Activated CD8-positive, alpha-beta memory T cell treated with anti-CD3 and anti-CD28 coated beads, Interleukin-2, amount 50 U/mL, for 48 hours (primary cell): Measurements from ENCODE around the gene PTPRM.

ENCODE experiments used
- DNase-seq: peaks from one replicate; pipeline ENCODE4 v3.0.0-alpha.2; 2020

PTPRM gene

DNA sequence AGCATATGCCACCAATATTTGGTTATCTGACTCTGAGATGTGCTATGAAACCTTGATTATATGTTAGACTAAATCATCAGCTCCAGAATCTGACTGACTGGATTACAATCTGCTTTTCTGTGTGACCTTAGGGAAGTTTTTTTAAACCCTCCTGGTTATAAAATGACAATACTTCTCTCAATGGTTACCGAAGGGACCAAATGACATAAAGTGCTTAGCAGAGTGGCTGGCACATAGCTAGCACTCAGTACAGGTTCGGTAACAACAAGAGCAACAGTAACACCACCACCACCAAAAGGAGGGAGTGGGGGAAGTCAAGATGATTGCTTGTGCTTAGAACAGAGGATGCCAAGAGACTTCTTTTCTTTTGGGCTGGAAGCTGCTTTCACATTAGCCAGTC lies 306.2 kb downstream of the PTPRM start:
- DNase-seq, result no peak

DNA sequence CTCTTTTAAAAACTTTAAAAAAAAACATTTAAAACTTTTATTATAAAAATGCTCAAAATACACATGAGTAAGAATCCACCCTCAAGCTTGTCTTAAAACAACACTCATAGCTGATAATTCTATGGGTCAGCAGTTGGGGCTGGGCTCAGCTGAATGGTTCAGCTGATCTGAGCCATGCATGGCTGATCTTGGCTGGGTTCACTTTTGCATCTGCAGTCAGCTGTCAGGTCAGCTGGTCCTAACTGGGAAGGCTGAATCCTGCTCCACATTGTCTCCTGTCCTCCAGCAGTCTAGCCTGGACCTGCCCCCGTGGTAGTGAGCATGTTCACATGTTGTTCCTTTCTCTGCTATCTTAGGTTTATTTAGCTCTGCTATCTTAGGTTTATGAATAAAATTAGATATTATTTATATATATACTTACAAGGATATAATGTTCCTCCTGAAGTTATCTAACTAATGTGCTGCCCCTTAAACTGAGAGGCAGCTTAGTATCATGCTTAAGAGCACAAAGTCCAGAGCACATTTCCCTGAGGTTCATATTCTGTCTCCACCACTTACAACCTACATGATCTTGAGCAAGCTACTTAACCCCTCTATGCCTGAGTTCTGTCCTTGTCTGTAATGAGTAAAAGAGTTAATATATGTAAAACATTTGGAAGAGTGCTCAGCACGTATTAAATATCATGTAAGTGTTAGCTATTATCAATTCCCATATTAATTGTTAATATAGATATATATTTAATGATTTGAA lies 309.4 kb downstream of the PTPRM start:
- no peak for DNase-seq

DNA sequence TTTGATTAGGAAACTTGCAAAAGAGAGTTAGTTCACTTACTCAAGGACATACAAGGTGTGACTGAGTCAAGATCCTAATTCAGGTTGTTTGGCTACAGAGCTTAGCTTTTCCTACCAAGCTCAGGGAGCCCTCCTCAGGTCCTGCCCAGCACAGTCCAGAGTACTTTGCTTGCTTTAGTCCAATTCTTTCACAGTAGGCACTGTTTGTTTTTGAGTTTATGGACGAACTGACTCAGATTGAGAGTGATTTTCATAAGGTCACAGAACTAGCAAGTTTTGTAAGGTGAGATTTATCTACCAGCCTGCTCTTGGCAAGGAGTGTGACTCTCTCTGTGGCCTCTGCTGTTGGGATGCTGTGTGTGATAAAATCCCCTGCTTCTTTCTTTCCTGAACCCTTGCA lies 310.5 kb downstream of the PTPRM start:
- no peak for DNase-seq

DNA sequence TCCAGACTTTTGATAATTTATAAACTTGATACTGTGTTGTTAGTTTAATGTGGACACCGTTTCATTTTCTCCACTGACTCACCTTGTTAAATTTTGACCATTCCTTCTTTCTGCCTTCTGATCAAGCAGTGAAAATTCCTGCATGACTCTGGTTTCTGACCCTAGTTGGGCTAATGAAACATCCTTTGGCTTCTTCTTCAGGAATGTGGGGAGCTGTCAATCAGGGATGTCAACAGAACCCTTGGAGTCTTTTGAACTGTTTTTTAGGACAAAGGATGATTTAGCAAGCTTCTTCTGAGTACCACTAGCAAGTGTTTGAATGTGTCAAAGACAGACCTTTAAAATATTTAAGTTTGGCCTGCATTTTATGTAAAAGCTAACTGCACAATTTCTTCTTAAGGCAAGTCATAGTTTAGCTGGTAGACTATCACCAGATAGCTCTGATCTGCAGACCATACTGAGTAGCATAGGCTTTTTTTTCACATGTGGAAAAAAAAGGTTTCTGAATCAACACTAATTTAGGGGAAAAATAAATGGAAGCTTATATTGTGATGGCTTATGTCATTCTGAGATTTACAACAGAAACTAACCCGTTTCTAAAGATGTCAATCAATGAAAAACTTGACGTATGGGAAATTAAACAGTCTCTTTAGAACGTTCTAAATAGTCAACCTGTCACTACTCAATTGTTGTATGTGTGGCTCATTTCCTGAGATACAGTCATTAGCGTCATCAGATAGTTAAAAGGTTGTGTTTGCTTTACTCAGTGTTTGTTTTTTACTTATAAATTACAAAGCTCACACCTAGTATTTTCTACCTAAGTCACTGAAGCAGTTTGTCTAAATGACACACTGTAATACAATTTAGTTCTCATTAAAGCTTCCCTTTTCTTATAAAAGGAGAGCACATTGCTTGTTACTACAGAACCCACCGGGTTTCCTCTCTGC lies 311.4 kb downstream of the PTPRM start:
- no peak for DNase-seq

DNA sequence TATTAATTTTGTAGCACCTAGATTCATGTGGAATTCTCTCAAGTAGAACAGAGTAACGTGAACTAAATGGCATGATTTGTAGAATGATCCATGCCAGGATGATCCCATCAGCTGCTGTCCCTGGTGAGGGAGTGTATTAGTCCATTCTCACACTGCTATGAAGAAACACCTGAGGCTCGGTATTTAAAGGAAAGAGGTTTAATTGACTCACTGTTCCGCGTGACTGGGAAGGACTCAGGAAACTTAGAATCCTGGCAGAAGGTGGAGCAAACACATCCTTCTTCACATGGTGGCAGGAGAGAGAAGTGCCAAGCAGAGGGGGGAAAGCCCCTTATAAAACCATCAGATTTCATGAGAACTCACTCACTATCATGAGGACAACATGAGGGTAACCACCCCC lies 312.6 kb downstream of the PTPRM start:
- no peak for DNase-seq

GRCh38 chr18:7885865-7886264 lies 318.7 kb downstream of the PTPRM start:
- no peak for DNase-seq

GRCh38 chr18:7886436-7886835 lies 319.3 kb downstream of the PTPRM start:
- no peak for DNase-seq

- DNase-seq, result no peak
Observed at GRCh38 chr18:7889515-7889914, 322.4 kb downstream of the PTPRM start.

DNA sequence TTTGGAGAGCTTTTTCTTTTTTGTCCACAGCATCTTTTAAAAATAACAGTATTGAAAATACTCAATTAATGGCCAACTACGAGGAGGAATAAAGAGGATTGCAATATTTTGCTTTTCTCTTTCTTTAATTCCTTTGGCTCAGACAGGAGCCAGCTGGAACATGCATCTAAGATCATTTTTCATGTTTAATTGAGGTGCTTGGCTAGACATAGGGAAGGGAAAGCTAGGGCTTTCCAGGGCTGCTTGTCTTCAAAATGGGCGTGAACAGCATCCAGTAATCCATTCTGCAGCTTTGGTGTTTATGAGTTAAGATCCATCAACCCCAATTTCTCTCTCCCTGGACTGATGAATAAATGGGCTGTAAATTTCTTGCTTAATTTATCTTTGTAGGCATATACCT lies 323.0 kb downstream of the PTPRM start:
- DNase-seq, result no peak

GRCh38 chr18:7892556-7892955 lies 325.4 kb downstream of the PTPRM start:
- DNase-seq, result no peak

DNA sequence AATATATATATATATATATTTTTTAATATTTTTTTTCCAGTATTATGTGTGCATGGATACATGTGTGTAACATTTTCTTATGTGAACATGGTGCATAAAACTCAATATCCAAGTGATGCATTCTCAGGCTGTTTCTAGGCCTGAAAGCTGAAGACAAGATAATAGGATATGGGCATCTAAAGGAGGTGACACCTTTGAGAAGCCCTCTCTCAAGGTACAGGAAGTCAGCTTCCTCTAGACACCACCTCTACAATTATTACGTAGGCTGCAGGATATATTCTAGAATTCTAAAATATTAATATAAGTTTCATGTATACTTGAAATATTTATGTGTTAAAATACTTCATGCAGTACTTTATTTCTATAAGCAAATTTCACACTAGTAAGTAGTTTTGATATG lies 327.5 kb downstream of the PTPRM start:
- no peak for DNase-seq

GRCh38 chr18:7895346-7895745 lies 328.2 kb downstream of the PTPRM start:
- DNase-seq, result no peak

DNA sequence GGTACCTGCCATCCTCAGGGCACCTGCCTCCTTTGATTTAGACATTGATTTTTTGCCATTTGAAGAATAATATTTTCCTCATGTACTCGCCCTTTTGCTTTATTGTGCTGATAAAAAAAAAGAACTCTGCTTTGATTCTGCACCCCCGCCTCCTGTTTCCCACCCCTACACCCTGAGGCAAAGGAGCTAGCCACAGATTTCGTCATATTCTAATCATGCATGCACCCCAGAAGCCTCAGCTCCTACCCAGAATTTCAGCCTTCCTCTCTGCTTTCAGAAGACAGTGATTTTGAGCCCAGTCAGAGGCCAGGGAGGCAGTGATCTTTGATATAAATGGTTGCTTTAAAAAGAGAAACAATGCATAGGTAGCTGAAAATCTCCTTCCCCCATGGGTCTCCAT lies 329.0 kb downstream of the PTPRM start:
- no peak for DNase-seq

DNA sequence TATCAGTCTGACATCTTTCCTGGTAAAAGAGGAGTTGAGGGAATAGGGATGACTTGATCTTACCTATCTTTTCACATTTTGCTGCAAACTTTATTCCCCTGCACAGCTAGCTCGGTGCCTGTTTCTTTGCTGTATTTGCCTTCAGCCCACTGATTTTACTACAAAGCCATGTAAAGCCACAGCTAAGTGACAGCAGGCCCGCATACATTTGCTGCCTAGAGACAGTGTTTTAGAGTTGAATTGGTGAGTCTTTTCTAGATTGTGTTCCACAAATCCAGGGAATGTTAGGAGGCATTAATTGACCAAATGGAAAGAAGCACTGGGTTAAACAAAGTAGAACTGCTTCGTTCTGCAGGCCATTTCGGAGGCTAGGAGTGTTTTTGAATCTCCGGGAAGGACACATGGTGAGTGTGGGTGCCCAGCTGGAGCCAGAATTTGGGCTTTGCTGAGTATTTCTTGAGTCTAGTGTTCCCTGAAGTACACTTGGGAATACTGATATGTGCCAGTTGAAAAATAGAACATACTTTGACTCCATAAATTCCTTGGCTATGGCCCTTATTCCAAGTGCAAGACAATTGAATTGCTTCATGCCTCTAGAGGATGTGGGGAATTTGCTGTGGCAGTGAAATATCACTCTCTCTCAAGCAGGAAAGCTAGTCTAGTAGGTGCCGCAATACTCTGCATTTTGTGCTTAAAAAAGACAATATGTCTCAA lies 329.8 kb downstream of the PTPRM start:
- DNase-seq, result no peak

- no peak for DNase-seq
Observed at GRCh38 chr18:7898181-7898580, 331.1 kb downstream of the PTPRM start.

GRCh38 chr18:7899078-7899477 lies 332.0 kb downstream of the PTPRM start:
- DNase-seq, result no peak

DNA sequence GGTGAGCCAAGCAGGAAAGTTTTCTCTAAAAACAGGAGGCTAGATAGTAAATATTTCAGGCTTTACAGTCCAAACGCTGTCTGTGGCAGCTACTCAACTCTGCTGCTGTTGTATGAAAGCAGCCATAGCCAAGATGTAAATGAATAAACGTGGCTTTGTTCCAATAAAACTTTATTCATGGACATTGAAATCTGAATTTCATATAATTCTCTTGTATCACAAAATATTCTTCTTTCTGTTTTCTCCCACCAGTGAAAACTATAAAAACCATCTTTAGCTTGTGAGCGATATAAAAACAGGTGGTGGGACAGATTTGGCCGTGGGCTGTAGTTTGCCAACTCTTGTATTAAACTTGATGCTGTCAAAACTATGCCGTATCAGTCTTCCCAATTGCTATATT lies 333.0 kb downstream of the PTPRM start:
- no peak for DNase-seq

- no peak for DNase-seq
Observed at GRCh38 chr18:7901657-7902056, 334.5 kb downstream of the PTPRM start.

DNA sequence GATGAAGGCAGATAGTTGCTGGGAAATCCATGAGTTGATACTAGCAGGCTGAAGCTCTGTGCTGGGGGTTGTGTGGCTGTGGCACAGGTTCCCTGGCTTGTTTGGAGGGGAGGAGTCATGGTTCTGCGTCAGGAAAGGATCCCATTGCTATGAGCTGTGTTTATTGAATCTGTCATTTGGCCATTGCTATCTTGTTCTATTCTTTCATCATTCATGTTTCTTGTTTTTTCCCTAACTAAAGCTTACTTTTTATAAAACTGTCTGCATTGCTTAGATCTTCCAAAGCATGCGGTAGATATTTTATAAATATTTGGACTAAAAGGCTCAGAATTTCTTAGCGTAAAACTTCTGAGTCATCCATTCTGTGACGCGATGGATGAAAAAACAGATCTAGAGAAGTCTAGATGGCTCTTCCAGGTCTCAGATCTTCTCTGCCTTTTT lies 335.3 kb downstream of the PTPRM start:
- no peak for DNase-seq

DNA sequence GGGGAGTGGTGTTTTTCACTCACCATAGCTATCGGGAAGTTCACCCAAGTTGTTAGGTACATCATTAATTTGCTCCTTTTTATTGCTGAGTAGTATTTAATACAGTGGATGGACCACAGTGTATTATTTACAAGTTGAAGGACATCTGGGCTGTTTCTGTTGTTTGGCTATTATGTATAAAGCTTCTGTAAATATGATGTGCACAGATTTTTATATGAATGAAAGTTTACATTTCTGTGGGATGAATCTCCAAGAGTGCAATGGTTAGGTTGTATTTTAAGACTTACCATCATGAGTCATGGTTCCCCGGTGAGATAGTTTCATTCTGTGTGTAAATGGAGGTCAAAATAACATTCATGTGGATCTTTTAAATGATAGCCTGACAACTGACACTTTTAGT lies 337.4 kb downstream of the PTPRM start:
- no peak for DNase-seq

- no peak for DNase-seq
Observed at GRCh38 chr18:7908681-7909299, 341.7 kb downstream of the PTPRM start.

DNA sequence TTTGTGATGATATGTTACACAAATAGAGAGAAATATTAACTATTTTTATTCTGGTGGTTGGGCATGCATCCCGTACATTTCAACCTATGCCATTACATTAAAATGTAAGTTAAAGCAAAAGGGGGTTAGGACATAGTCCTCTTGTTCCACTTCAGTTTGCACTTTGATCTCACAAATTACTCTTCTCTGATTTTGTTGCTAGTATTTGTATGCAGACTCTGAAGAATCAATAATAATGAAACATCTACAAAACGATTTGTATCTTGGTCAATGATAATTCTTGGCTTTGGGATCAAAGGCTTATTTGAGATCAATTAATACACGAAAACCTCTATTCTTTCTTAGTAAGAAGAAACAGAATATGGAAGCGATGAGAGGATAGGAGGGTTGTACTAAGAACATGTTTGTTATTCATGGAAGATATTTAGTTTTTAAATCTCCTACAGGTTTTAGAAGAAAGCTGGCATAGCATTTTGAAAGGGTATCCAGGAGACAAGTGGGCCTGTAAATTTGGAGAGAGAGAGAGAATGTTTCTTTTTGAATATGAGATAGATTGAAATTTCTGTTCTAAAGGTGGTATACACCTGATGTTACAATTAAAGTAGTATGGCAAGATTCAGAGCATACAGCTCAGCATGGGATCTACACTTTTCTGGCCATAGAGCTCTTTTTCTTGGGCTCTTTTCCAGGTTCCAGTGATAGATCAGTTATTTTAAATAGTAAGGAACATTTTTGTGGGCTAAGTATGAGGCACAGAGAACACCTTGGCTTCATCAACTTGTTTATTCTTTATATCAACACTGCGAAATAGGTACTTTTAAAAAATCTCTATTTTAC lies 347.9 kb downstream of the PTPRM start:
- no peak for DNase-seq
